ENCODE data around the gene FOXS1.
"Not testable (repeated sequence)": the region's sequence is repeated elsewhere in the genome, so short reads cannot be mapped to it uniquely, and the experiment has no call there.

The FOXS1 gene

DNA sequence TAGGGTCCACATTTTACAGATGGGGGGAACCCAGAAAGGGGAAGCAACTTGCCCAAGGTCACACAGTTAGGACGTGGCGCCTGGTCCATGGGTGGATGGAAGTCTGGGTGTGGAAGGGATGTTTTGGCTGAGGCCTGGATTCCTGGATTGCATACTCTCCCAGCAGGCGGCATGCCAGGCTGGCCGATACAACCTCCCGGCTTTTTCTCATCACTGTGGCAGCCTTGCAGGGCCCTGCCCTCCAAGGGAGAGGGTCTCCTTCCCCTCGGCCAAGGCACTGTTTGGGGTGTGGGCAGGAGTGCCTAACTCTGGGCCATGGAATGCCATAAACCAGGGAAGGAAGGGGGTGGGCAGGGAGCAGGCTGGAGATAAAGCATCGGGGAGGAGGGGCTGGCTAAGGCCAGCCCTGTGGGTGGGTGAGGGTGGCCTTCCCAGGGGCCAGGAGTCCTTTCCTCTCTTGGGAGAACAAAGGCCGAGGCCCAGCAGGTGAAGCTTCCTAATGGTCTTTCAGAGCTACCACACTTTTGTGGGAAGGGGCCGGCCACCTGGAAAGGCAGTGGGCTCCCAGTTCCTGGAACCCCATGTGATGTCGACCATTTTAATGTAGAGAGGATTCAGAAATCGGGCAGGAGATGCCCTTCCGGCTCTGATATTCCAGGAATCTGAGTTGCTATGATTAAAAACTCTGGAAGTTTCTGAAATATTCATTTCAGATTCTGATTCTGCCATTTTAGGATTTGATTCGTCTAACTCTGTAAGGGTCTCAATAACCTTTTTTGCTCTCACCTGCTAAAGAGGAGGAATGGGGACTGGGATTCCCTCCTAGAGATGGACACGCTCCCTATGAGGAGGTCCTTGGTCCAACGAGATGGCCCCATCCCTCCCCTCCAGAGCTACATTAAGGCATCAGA is 4.2 kb downstream of the FOXS1 start:
- DNase-seq (ENCODE audit: low read depth in 1 of 2, low spot score in 1 of 2), result no peak

DNA sequence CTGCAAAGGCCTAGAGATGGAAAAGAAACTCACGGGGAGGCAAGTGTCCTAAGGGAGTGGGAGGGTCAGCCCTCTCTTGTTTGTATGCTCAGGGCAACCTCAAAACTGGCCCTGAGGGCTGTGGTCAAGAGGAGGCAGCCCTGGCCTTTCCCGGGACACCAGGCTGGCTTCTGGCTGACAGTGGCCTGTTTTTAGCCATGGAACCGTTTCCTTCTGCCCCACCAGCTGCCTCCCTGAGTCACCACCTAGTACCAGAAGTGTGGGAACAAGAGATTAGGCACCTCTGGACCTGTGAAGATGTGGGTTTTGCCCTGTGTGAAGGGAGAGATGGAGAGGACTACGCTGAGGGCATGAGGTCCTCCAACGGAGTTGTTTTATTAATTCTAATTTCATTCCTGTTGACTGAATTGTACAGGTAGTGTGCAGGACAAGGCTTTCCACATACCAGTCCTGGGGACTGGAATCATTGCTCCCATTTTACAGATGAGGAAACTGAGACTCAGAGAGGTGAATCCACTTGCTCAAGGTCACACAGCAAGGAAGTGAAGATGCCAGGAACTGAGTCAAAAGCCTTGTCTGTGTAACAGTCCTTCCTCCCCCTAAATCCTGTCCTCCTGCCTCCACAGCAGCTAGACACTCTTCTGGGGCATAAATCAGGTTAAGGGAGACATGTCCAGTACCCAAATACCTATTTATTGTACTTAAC is 5.5 kb downstream of the FOXS1 start:
- DNase-seq (ENCODE audit: low read depth in 1 of 2, low spot score in 1 of 2), result no peak

DNA sequence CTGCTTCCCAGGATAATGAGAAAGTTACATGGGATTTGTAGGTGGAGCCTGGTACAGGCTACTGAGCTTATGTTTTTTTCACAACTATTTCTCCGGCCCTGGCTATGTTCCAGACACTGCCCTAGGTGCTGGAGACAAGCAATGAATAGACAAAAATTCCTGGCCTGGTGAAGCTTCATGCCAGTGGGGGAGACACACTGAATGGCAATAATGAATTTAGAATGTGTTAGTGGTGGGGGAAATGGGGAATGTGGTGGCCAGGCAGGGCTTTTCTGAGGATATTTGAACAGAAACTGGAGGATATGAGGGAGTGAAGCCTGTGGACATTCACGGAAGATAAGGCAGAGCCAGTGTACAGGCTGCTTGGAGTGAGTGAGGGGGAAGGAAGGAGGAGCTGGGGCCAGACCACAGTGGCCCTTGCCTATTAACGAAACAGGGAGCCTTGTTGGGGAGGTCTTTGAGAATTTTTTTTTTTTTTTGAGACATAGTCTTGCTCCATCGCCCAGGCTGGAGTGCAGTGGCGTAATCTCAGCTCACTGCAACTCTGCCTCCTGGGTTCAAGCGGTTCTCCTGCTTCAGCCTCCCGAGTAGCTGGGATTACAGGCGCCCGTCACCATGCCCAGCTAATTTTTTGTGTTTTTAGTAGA is 6.6 kb downstream of the FOXS1 start:
- DNase-seq (ENCODE audit: low read depth in 1 of 2, low spot score in 1 of 2), result no peak

DNA sequence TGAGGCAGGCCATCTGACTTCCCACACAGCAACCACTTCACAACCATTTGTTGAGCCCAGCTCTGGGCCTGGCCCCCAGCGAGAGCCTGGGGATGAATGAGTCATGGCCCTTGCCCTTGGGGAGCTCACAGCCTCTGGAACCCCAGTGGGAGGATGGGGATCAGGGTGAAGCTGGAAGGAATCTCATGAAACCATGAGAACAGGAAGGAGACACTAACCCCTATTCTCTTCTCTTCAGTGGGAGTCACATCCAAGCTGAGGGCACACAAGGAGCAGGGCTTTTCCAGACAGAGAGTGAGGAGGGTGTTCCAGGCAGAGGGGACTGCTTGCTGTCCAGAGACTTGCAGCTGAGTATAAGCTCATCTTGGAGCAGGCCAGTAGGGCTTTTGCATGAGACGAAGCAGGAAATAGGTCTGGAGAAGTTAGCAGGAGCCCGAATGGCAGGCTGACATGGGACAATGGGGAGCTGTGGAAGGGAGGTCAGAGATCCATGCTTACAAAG is 7.5 kb downstream of the FOXS1 start:
- no peak for DNase-seq (ENCODE audit: low read depth in 1 of 2, low spot score in 1 of 2)

DNA sequence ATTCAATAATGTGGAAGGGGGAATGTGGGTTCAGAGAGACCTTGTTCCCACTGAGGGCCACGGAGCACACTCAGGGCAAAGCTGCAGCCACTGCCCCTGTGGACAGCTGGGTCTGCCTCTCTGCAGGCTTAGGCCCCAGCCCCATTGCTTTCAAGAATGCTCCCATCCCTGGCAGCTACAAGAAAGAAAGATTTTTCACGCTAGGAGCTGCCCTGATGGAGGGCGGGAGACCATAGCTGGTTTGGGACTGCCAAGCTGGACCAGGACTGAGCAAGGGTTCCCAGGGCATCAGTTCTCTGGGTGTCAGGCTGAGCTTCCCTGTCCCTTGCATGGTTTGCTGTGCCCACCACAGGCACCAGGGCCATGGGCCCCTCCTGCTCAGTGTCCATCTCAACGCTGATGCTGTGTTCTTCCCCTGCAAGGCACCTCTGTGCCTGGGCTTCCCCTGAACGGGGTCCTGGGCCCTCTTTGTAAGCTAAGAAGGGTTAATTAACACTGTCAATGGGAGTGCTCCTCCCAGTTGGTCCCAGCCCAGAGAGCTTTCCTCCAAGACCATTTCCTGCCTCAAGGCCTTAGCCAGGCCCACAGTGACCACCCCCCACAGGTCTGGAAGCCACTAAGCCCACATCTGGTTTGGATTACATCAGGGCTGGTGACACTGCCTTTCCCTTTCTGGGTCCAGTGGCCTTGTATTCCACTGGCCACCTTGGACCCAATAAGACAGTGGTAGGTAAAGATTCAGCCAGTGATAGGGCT is 8.4 kb downstream of the FOXS1 start:
- no peak for DNase-seq (ENCODE audit: low read depth in 1 of 2, low spot score in 1 of 2)

DNA sequence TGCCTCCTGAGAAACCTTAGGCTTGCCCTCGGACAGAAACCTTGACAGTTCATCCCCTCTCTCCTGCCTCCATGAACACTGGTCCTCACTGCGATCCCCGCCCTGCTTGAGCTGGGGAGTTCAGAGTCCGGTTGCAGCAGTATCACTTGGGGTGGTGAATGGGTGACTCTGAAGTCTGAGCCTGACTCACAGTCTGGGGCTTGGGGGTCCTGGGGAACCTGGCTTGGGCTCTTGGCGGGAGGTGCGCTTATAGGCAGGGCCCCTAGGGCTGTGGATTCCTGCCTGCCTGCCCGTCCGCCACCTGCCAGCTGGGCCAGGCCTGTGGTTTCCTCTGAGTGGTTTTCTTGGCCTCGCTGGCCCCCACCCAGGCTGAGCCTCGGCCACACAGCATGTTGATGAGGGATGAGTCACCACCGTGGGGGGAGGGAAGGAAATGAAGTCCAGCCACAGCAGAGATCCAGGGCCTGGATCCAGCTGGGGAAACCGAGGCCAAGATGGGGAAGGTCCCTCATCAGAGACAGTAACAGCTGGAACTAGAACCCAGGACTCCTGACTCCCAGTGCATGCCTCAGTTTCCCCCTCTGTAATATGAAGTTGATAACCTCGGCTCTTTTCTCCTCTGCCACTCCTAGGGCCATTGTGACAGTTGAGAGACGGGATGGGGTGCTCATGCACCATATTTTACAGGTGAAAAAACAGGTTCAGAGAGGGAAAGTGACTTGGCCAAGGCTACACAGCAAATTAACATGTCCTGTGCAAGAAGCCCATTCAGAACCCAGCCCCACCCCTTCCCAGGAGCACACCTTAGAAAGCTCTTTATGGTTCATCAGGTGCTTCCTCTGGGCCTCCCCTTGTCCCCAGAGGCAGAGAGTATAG is 9.2 kb downstream of the FOXS1 start:
- DNase-seq (ENCODE audit: low read depth in 1 of 2, low spot score in 1 of 2), result no peak

DNA sequence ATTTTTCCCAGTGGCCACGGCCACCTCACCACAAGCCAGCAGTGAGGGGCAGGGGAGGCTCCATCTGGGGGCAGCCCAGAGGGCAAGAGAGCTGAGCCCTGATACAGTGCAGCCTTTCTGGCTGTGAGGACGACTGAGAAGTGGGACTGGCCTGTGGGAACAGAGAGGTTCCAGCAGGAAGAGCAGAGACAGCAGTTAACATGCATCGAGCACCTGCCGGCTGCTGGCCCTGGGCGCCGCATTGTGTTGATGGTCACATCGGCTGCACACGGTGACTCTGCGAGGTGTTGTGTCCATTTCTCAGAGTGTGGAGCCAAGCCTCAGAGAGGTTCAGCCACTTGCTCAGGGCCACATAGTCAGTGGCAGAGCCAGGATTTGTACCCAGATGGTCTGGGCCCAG is 9.8 kb downstream of the FOXS1 start:
- DNase-seq (ENCODE audit: low read depth in 1 of 2, low spot score in 1 of 2), result no peak

DNA sequence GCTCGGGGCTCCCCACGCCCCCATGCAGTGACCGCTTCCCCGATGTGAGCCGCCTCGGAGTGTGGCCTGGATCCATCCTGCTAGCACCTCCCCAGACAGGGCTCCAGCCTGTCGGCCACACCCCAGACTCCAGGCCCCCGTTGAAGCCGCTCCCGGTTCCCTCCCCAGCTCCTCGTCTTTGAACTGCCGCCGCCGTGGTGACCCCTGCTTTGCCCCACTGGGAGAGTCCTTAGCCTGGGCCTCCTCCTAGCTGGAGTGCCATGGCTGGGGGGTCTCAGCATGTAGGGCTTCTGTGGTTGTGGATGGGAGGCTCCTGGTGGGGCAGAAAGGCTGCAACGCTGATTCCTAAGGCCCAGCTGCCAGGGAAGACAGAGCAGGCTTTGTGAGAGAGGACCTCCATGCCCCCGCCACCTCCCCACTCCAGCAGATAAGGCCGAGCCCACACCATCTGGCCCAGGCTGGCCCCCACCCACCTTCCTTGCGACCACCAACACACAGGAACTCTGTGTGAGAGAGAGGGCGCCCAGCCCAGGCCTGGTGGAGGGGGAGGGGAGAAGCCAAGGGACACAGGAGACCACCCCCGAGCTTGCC is 11.4 kb downstream of the FOXS1 start:
- no peak for DNase-seq (ENCODE audit: low read depth in 1 of 2, low spot score in 1 of 2)

DNA sequence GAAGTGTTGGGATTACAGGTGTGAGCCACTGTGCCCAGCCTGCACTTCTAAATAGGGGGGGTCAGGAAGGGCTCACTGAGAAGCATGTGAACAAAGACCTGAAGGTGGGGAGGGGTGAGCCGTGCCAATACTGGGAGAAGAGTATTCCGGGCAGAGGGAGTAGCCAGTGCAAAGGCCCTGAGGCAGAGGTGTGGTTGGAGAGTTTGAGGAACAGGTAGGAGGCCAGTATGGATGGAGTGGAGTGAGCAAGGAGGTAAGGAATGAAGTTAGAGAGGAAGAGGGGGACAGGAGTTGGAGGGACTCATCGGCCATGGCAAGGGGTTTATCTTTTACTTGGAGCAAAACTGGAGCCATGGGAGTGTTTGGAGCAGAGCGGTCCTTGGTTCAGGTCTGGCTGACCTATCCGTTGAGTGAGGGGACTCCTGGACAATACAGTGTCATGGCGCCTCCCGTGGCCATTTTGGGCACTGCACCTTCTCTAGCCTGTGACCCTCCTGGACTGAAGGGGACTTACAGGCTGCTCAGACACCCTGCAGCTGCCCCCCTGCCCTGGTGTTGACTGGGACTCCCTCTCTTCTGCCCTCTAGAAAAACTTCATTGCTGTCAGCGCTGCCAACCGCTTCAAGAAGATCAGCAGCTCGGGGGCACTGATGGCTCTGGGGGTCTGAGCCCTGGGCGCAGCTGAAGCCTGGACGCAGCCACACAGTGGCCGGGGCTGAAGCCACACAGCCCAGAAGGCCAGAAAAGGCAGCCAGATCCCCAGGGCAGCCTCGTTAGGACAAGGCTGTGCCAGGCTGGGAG is 12.1 kb downstream of the FOXS1 start:
- DNase-seq (ENCODE audit: low read depth in 1 of 2, low spot score in 1 of 2), result peak; percentile 42 to 46

DNA sequence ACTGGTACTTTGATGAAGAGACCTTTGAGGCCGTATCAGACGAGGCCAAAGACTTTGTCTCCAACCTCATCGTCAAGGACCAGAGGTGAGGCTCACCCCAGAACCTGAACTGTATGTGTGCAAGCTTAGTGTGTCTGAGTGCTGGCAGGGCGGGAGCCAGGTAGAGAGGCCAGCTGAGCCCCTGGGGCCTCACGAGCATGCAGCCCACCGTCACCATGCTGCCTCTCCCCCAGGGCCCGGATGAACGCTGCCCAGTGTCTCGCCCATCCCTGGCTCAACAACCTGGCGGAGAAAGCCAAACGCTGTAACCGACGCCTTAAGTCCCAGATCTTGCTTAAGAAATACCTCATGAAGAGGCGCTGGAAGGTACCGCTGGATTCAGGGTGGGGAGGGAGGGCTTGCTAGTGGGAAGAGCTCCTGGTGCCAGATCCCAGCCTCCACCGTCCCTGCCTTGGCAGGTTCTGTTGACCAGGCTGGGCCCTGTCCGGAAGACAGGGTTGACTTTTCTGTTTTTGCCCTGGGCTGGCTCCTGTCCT is 13.6 kb downstream of the FOXS1 start:
- no peak for DNase-seq (ENCODE audit: low read depth in 1 of 2, low spot score in 1 of 2)

DNA sequence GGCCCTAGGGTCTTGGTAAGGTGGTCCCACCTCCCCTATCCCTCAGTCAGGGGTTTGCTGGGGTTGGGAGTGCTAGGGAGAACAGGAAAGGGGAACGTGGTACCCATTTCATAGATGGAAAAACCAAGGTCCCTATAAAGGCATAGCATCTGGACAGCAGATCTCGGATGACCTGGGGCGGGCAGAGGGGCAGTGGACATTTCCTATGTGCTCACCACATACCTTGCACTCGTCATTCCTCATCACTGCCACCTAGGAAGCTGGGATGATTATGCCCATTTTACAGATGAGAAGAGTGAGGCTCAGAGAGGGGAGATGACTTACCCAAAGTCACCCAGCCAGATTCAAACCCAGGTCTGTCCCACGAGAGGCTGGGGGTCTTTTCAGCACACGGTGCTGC is 14.2 kb downstream of the FOXS1 start:
- DNase-seq (ENCODE audit: low read depth in 1 of 2, low spot score in 1 of 2), result no peak

DNA sequence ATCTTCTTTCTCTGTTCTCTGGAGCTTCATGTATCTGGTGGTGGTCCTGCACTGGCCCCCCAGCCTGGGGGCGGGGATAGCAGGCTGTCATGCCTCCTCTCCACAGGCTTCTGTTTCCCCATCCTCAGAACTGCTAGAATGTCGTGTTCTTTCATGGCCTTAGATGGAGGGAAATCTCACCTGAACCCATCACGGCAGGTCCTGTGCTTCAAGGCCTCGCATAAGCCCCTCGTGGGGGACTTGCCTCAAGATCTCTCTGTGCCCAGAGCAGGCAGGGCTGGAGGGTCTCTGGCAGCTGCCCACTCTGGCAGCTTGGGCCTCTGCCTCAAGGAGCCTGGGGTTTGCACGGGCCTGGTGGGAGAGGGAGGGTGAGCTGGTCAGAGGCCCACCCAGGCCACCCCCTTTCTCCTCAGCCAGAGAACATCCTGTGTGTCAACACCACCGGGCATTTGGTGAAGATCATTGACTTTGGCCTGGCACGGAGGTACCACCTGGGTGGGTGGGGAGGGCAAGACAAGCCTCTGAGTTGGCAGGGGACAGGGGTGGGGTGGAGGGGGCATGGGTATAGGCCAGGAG is 14.9 kb downstream of the FOXS1 start:
- no peak for DNase-seq (ENCODE audit: low read depth in 1 of 2, low spot score in 1 of 2)

DNA sequence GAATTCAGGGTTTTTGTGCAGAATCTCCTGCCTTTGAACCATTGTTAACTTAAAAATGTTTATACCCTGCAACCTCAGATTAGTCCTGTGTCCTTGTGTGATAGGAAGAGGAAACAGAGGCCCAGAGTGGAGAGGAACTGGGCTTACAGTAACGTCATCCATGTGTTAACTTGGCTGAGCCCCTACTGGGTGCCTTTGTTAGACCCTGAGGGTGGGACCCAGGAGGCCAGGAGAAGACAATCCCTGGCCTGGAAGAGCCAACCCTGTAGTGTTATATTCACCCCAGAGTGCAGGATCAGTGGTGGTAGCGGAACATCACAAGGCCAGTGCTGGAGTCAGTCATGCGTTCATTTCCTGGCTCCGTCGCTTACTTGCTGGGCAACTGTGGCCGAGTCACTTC is 15.7 kb downstream of the FOXS1 start:
- DNase-seq (ENCODE audit: low read depth in 1 of 2, low spot score in 1 of 2), result no peak

DNA sequence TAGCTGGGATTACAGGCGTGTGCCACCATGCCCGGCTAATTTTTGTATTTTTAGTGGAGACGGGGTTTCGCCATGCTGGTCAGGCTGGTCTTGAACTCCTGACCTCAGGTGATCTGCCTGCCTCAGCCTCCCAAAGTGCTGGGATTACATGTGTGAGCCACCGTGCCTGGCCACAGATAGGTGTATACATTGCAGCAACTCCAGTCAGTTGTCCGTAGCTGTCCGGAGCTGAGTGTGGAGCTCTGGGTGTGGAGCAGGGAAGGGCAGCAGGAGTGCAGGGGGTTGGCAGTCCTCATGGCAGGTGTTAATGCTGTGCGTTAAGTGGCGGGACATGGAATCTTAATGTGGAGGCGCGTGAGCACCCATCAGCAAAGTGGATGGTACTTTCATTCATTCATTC is 17.4 kb downstream of the FOXS1 start:
- DNase-seq (ENCODE audit: low read depth in 1 of 2, low spot score in 1 of 2), result not testable (repeated sequence)

DNA sequence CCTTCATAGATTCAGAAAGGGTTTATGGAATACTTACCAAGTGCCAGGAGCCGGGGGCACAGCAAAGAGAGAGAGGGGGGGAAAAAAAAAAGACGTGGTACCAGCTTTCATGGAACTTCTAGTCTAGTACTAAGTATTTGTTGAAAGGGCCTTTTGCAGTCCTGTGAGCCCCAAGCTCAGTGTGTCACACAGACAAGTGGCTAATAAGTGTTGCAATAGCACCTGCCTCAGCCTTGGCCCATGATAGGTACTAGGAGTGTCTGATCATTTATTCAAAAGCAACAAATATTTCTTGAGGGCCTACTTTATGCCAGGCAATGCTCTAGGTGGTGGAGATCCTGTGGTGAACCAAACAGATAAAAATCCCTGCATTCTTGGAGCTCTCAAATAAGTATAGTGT is 18.3 kb downstream of the FOXS1 start:
- DNase-seq (ENCODE audit: low read depth in 1 of 2, low spot score in 1 of 2), result no peak

DNA sequence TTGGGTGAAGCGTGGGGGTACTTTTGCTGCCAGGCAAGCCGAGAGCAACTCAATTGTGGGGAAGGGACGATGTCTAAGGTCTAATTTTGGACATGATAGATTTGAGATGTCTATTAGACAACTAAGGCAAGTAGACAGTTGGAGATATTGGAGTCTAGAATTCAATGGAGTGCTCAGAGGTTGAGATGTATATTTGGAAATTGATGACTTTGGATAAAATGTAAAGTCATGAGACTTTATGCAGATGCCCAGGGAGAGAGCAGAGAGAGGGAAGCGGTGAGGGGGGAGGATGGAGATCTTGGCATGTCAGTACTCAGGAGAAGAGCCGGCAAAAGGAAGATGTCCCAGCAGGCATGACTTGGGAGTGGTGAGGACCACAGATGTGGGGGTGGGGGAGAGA is 19.3 kb downstream of the FOXS1 start:
- DNase-seq (ENCODE audit: low read depth in 1 of 2, low spot score in 1 of 2), result no peak

DNA sequence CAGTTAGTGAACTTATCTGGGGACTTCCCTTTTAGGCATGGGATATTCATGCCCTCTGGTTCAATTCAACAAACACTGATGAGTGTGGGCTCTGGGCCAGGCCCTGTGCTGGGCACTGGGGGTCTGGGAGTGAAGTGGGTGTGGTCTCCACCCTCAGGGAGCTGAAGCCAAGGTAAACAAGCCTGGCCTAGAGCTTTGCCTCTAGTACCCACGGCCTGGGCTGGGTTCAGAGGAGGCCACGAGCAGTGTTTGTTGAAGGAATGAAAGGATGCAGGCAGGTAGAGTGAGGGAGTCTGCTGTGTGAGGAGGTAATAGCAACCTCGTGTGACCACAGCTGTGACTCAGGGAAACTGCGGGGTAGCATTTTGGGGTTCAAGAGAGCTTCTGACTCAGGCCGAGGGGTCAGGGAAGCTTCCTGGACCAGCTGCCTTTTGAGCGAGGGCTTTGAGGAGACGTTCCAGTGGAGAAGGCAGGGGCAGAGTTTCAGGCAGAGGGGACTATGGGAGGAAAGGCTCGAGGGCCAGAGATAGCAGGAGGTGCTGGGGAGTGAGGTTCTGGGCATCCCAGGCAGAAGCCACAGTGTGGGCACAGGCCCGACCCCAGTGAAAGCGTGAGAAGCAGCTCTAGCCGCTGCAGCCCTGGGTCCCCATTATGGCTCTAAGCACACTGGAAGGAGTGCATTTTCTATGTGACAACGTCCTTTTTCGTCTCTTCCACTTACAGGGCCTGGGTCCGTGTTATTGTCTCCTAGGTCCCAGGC is 20.7 kb downstream of the FOXS1 start:
- DNase-seq (ENCODE audit: low read depth in 1 of 2, low spot score in 1 of 2), result no peak

DNA sequence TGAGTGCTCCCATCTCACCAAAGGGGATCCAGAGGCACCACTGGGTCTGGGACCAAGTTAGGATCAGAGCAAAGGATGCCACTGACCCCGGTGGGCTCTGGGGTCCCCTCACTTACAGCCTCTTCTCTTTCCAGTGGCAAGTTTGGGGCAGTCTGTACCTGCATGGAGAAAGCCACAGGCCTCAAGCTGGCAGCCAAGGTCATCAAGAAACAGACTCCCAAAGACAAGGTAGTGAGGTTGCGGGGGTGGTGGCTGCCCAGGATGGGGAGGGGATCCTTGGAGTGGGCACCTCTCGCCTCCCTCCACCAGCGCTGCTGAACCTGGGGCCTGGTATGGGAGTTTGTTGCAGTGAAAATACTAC is 21.3 kb downstream of the FOXS1 start:
- no peak for DNase-seq (ENCODE audit: low read depth in 1 of 2, low spot score in 1 of 2)
